PC-3 (cell line): ENCODE results near the gene COG3. TPM values are rescaled to one million over a fixed set of nuclear protein-coding genes. Genes with fewer than 3 reads are reported as not detected.

Experiments used
- total RNA-seq: library from RNA; depleted of rRNA; stranded (reverse); fragments of >200 nt; gene quantifications from 2 replicates; pipeline ENCODE4 v1.2.3, GENCODE V29; 2014; rRNA removed

The COG3 gene
- total RNA-seq, 1 experiment from 2014 or later: 28.8 TPM

Other genes starting within 250 kb of the COG3 start
- 948 and 982 TPM in 2 replicates for gene TPT1, start 123.8 kb upstream of the COG3 start, total RNA-seq
- gene SLC25A30, start 46.6 kb upstream of the COG3 start, total RNA-seq: 8.0 and 19.5 TPM in 2 replicates
- not detected in 2 replicates for gene ERICH6B, start 150.8 kb downstream of the COG3 start, total RNA-seq
- gene CBY2, start 237.4 kb downstream of the COG3 start, total RNA-seq: not detected in 2 replicates